ENCODE results near the gene ELAPOR2.
"Not testable (repeated sequence)": the region's sequence is repeated elsewhere in the genome, so short reads cannot be mapped to it uniquely, and the experiment has no call there.

Gene ELAPOR2

GRCh38 chr7:87046456-87046855 is 13.0 kb downstream of the ELAPOR2 start:
- DNase-seq (ENCODE audit: low read depth, low spot score), result no peak
- H3K4me3 ChIP-seq (ENCODE audit: low read depth, low read length), result no peak overlapping the region
- ChIA-PET CTCF (no interaction called here), POLR2A (no interaction called here)
- no peak for TF ChIP-seq CTCF (IDR thresholded peaks at IDR 0.05; ENCODE audit: insufficient read depth, low read length, missing control alignments)

- POLR2A ChIA-PET; H3K4me3 ChIP-seq (ENCODE audit: low read depth, low read length); DNase-seq (ENCODE audit: low read depth, low spot score); CTCF ChIA-PET: not testable (repeated sequence)
Observed at GRCh38 chr7:87044713-87045112, 14.7 kb downstream of the ELAPOR2 start.

- POLR2A ChIA-PET; DNase-seq (ENCODE audit: low read depth, low spot score); H3K4me3 ChIP-seq (ENCODE audit: low read depth, low read length); CTCF ChIA-PET: not testable (repeated sequence)
Observed at GRCh38 chr7:87041586-87041985, 17.9 kb downstream of the ELAPOR2 start.

GRCh38 chr7:87039691-87040299 is 19.7 kb downstream of the ELAPOR2 start:
- DNase-seq (ENCODE audit: low read depth, low spot score); POLR2A ChIA-PET; CTCF ChIA-PET; H3K4me3 ChIP-seq (ENCODE audit: low read depth, low read length): not testable (repeated sequence)

- no peak for TF ChIP-seq CTCF (IDR thresholded peaks at IDR 0.05; ENCODE audit: insufficient read depth, low read length, missing control alignments)
- CTCF ChIA-PET, result no interaction called here
- POLR2A ChIA-PET, result no interaction called here
- no peak overlapping the region for H3K4me3 ChIP-seq (ENCODE audit: low read depth, low read length)
- DNase-seq (ENCODE audit: low read depth, low spot score), result no peak
Observed at GRCh38 chr7:87038993-87039690, 20.3 kb downstream of the ELAPOR2 start.

- ChIA-PET CTCF (no interaction called here), POLR2A (no interaction called here)
- no peak for DNase-seq (ENCODE audit: low read depth, low spot score)
- H3K4me3 ChIP-seq (ENCODE audit: low read depth, low read length), result no peak overlapping the region
- TF ChIP-seq CTCF (IDR thresholded peaks at IDR 0.05; ENCODE audit: insufficient read depth, low read length, missing control alignments), result no peak
Observed at GRCh38 chr7:87036985-87037384, 22.5 kb downstream of the ELAPOR2 start.

GRCh38 chr7:87032604-87033339 is 26.7 kb downstream of the ELAPOR2 start:
- no peak for DNase-seq (ENCODE audit: low read depth, low spot score)
- CTCF ChIA-PET, result no interaction called here
- POLR2A ChIA-PET, result no interaction called here
- TF ChIP-seq CTCF (IDR thresholded peaks at IDR 0.05; ENCODE audit: insufficient read depth, low read length, missing control alignments), result no peak
- H3K4me3 ChIP-seq (ENCODE audit: low read depth, low read length), result no peak overlapping the region

GRCh38 chr7:87029078-87029477 is 30.4 kb downstream of the ELAPOR2 start:
- CTCF ChIA-PET, result no interaction called here
- TF ChIP-seq CTCF (IDR thresholded peaks at IDR 0.05; ENCODE audit: insufficient read depth, low read length, missing control alignments), result no peak
- no peak for DNase-seq (ENCODE audit: low read depth, low spot score)
- no peak overlapping the region for H3K4me3 ChIP-seq (ENCODE audit: low read depth, low read length)
- POLR2A ChIA-PET, result no interaction called here
